Right renal cortex interstitium (tissue), 3 donors: ENCODE results near the gene NOS3. TPM values are rescaled to one million over a fixed set of nuclear protein-coding genes. Genes with fewer than 3 reads are reported as not detected.

Source experiments
- DNase-seq, 3 donors: peaks; one replicate each; pipeline ENCODE4 v3.0.0-alpha.2; 2013; ENCODE audit warnings: low read depth in 3 of 3, low spot score in 2 of 3
- polyA plus RNA-seq, 3 donors: library from polyadenylated mRNA; unstranded; fragments of 120-200 nt; gene quantifications; one replicate each; pipeline ENCODE4 v1.2.1, GENCODE V29; 2013; ENCODE audit not compliant: insufficient read length in 3 of 3

NOS3 gene
- polyA plus RNA-seq, 3 donors: 6.8 to 7.6 (median 7.0) TPM

DNA sequence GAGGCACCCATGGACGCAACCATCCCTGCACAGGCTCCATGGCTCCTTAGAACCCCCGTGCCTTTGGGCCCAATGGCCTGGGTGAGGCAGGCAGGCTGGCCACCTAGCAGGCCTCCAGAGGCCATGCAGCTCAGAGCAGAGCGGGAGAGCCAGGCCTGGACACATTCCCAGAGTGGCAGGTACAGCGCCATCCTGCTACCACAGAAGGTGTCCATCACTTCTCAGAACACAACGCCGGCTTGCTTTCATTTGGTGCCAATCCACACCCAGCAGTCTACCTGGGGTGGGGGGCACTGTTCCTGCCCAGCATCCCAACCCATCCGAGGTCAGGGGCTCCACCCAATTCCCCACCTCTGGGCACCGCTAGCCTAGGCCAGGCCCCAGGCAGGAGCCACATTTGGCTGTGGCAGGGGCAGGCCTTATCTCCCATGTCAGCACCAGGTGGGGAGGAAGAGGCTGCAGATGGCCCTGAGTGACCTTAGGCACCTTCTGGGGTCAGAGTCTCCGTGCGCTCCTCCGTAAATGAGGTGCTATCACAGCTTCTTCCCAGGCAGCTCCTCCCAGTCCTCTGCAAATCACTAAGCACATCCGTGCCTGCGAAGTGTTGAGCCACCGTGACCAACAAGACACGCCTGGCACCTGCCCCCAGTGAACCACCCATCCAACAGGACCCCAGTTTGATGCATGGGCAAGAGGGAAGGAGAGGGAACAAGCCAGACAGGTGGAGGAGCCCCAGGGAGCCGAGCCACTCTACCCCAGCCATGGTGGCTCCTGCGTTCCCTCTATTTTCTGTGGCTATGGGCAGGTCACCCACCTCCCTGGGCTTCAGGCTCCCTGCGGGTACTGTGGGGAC lies 26.9 kb upstream of the NOS3 start:
- DNase-seq: no peak

- no peak for DNase-seq
Observed at GRCh38 chr7:150964593-150965111, 26.2 kb upstream of the NOS3 start.

DNA sequence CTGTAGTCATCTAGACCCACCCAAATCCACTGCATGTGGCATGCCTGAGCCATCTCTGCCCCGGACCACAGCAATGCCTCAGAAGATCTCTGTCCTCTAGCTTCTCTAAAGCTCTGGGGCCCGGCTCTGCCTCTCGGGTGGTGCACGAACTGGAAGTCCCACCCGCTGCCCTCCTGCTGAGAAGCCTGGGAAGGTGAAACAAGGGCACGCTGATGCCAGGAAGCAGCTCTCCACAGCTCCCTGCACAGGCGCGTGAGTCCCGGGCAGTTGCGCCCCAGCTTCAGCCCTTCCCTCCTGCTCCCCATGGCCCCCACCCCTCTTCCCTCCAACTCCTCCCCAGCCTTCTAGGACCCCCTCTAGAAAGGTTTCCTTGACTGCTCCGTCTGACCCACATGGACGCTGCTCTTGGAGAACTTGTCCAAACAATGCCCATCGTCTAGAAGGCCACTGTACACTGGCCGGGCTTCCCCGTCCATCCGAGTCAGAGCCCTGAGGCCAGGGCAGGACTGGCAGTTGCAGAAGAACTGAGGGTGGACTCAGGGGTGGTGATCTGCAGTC lies 25.5 kb upstream of the NOS3 start:
- DNase-seq: no peak

GRCh38 chr7:150966002-150966401 lies 24.8 kb upstream of the NOS3 start:
- no peak for DNase-seq

DNA sequence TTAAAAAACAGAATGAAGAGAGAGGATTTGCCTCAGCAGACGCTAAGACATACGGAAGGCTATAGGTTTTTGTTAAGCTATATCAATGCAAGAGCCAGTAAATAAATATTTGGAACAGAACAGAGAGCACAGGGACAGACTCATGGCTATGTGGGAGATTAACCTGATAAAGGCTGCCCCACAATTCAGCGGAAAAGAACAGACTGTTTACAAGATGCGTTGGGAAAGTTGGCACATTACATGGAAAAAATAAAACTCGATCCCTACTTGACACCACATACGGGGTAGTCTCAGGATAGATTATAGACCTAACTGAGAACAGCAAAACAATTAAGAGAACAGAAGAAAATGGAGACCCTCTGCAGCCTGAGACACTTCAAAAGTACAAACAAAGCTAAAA lies 23.5 kb upstream of the NOS3 start:
- no peak for DNase-seq

- no peak for DNase-seq
Observed at GRCh38 chr7:150968056-150968733, 22.6 kb upstream of the NOS3 start.

DNA sequence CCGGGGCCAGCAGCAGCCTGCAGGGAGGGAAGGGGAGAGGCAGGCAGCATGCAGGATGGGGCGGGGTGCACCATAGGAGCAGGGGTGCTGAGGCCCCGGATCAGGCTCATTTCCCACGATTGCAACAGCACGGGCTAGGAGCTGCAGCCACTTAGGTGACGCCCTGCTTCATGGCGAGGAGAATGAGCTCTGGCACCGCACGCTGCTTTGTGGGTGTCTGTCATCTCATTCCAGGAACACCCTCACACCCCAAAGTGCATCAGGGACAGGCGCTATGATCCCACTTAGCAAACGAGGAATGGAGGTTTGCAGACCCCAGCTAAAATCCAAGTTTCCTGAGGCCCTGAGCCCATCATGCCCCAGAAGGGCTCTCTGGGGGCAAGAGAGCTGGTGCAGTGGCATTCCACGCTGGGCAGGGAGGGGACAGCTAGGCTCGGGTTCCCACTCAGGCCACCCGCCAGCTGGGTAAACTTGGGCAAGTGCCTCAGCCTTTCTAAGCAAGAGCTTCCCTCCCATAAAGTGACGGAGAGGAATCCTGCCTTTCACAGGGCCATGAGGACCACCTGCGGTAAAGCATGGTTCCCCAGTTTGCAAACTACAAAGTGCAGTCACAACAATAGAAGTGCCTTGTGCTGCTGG lies 22.0 kb upstream of the NOS3 start:
- no peak for DNase-seq

GRCh38 chr7:150969475-150969874 lies 21.3 kb upstream of the NOS3 start:
- no peak for DNase-seq

DNA sequence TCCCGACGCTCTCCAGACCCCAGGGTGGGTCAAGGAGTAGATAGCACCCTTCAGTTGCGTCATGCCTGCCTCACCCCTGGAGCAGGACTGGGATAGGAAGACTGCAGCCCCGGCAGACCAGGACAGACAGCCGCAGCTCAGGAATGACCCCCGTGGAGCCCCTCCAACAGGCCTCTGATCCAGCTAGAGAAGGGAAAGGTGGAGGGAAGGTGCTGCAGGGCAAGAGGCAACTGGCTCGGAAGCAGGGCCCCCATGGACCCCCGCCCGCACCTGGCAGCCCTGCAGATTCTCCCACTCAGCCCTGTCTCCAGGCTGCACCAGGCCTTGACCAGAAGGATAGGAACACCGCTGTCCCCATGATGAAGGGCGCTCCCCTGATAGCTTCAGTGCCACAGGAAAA lies 20.4 kb upstream of the NOS3 start:
- no peak for DNase-seq

DNA sequence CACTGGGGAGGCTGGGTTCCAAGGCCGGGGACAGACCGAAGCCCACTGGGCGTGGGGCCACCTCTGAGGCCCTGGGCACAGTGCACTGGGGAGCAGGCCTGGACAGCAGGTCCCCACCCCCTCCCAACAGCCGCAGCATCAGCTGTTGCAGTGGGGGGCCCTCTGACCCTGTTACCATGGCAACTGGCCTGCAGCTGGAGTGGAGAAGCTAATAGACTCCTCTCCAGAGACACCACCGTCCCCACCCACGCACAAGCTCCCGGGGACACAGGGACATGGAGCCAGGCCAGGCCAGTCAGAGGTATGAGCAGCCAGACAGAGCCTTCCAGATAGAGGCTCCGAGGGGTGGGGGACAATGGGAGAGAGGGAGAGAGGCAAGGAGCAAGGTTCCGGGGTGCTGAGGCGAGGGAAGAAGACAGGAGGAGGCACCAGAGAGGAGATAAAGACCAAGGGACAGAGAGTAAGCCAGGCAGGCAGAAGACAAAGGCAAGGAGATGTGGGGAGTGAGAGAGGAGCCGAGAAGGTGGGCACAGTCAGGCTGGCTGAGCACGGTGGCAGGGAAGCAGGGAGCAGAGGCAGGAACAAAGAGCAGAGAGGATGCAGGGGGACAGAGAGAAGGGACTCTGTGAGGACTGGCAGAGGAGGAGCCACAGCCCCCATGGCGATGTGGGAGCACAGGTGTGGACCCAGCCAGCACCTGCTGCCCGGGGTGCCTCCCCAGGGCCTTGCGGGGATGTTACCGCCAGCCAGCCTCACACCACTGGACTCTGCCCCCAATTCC lies 19.4 kb upstream of the NOS3 start:
- DNase-seq: no peak

DNA sequence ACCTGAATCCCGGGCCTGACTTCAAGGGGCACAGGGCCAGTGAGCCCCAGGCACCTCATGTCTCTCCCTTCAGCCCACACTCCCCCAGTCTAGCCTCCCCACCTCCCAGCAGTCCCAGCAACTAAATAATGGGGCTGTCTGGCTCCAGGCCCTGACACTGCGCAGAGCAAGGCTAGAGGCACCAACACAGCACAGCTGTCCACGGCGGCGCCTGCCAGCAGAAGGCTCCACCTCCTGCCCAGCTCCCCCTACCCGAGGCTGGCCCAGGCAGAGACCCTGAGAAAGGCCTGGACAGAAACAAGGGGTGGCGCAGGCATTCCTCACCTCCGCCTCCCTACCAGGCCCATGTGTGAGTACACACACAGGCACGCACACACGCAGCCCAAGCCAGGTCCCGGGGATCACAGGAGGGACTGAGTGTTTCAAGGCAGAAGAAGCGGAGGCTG lies 18.8 kb upstream of the NOS3 start:
- DNase-seq: no peak

DNA sequence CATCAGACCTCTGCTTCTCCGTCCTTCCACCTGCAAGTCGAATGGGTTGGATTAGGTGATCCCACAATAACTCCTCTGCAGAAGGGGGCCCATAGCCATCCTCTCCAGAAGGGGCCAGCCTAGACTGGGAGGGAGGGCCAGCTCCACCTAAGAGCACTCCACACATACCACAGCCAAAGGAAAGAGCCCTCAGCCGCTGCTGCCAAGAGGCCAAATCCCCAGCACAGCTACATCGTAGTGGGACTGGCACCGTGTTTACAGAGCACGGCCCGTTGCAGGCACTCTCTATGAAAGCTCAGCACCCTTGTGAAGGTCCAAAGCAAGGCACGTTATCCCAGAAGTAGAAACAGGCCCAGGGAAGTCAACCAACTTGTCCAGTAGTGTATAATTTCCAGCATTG lies 18.1 kb upstream of the NOS3 start:
- no peak for DNase-seq

DNA sequence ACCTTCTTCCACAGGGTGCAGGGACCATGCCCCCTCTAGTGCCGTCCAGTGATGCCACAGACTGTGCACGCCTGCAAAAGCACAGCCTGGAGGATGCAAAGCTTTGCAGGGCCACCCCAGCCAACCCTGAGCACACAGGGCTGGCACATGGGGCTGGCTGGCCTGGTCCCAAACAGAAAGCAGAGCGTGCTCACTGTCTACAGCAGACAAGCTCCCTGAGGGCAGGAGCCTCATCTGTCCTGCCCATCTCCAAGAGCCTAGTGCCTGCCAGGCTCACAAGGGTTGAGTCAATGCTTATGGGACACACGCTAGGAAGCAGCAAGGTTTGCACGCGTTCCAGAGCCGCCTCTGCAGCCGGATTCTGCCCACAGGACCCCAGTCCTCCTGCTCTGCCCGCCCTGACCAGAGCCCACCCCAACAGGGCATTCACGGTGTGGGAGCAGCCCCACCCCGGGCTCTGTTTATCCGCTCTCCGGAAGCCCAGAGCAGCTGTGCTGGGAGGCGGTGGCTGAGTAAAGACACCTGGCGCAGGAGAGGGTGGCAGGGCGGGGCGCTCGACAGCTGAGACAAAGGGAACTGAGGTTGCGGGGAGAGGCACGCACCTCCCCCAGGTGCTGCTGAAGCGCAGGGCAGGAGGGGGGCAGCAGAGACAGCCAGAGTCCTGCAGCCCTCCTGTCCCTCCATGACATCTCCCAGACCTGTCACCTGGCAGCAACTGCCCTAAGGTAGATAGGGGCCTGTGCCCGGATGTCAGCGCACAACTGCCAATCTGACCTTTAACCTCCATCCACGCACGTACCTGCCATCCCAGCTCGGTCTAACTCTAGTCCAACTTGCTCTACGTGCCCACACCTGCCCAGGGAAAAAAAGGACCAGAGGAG lies 17.0 kb upstream of the NOS3 start:
- no peak for DNase-seq

DNA sequence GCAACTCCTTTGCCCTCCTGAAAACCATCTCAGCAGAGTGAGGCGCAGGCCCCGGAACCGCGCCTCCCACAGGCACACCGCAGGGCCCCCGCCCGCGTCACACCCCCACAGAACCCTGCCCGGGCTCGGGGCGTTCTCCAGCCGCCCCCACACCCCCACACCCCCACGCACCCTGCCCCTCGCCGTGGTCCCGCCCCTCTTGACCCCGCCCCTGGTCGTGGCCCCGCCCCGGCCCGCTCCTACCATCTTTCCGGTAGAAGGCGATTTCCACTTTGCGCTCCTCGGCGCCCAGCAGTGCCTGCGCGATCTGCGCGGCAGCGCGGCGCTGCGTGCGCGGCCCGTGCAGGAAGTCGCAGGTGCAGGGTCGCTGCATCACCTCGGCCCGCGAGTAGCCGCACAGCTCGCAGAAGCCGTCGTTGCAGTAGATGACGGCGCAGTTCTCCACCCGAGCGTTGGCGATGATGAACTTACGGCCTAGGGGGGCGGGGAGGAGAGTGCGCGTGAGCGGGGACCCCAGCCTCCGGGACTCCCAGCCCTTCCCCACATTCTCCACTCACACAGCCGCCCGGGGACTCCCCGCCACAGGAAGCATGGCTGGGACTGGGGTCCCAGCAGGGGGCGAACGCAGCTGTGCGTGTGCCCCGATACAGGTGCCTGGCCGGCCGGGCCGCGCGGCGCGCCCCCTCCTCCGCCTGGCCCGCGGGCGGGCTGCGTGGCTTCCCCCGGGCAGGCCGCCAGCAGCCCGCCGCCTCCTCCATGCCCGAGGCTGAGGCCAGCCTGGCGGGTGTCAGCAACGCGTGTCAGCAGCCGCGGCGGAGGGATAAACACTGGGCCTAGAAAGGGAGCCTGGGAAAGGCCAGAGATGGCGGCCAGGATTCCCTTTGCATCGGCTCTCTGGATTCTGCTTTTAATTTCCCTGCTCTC lies 16.1 kb upstream of the NOS3 start:
- no peak for DNase-seq

DNA sequence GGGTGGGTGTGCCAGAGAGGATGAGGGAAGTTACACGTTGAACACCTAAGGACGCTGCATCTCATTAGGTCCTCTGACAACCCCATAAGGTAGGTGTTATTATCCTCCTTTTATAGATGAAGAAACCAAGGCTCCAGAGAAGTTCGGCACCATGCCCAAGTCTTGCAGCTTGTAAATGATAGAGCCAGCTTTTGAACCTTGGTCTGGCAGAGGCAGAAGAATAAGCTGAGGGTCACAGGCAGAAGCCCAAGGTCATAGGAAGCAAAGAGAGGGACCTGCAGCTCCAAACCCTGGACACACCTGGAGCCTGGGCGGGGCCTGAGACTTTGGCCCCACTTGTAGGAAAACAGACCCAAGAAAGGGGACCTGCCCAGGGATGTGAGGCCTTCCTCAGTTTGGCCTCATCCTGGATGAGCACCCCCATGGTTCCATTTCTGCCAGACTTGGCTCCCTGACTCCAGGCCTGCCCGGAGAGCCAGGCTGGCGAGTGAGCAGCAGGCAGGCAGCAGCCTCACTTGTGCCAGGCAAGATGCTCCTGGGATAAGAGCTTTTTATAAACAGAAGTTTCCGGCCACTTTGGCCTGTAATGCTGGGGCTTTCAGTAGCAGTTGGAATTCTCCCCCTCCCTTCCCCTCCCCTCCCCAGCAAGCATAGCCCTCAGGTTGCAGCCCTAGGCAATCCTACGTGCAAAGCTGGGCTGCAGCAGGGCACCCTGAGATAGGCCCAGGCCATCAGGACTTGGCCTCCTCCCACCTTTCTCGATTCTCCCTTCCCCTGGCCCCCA lies 15.1 kb upstream of the NOS3 start:
- no peak for DNase-seq

GRCh38 chr7:150976529-150977381 lies 14.1 kb upstream of the NOS3 start:
- DNase-seq: no peak
